SU-DHL-6 (cell line): ENCODE results near the gene ACACA.

Experiments
- H2AFZ ChIP-seq: fragments of 200-600 bp; sonication (generic); 2 replicates; pipeline ENCODE4 v1.6.1; 2014; ENCODE audit warnings: low read depth, mild to moderate bottlenecking, moderate library complexity, mixed read lengths, antibody characterized with exemption, low read length; ENCODE audit not compliant: severe bottlenecking
- H3F3A ChIP-seq: fragments of 200-600 bp; shearing (Covaris generic); 2 replicates; pipeline ENCODE4 v1.6.0; 2016; ENCODE audit warnings: antibody characterized with exemption, mild to moderate bottlenecking; ENCODE audit not compliant: insufficient read depth
- H3K27ac ChIP-seq: fragments of 200-600 bp; sonication (generic); 2 replicates; pipeline ENCODE4 v1.5.1; 2016; ENCODE audit warnings: low read depth, mild to moderate bottlenecking, low read length, moderate library complexity, mixed read lengths
- H3K27me3 ChIP-seq: fragments of 200-600 bp; sonication (generic), shearing (Covaris generic); 2 replicates; pipeline ENCODE4 v1.6.0; 2014; ENCODE audit warnings: mild to moderate bottlenecking, low read length
- H3K36me3 ChIP-seq: fragments of 200-600 bp; sonication (generic); 2 replicates; pipeline ENCODE4 v1.6.1; 2014; ENCODE audit warnings: mild to moderate bottlenecking, low read length, mixed read lengths
- H3K4me2 ChIP-seq: fragments of 300-600, 200-600 bp; shearing (Covaris generic), sonication (generic); 2 replicates; pipeline ENCODE4 v1.6.0; 2014; ENCODE audit warnings: low read length, low read depth, mild to moderate bottlenecking; ENCODE audit not compliant: poor library complexity, severe bottlenecking
- H3K4me3 ChIP-seq: fragments of 200-600 bp; sonication (generic); 2 replicates; pipeline ENCODE4 v1.5.1; 2014; ENCODE audit warnings: antibody characterized with exemption, low read length, mild to moderate bottlenecking, mixed read lengths; ENCODE audit not compliant: insufficient read depth, poor library complexity, severe bottlenecking
- H3K79me2 ChIP-seq: fragments of 200-600 bp; sonication (generic); 2 replicates; pipeline ENCODE4 v1.6.1; 2014; ENCODE audit warnings: mild to moderate bottlenecking, low read length, moderate library complexity; ENCODE audit not compliant: insufficient read depth
- H3K9ac ChIP-seq: fragments of 200-600 bp; sonication (generic); 2 replicates; pipeline ENCODE4 v1.7.0; 2014; ENCODE audit warnings: mild to moderate bottlenecking, low read length
- H3K9me2 ChIP-seq: fragments of 200-600 bp; sonication (generic); replicated peaks from 2 replicates; pipeline ENCODE4 v1.6.1; 2014; ENCODE audit warnings: low read length; ENCODE audit not compliant: insufficient read depth
- H3K9me3 ChIP-seq: fragments of 200-600 bp; sonication (generic); 2 replicates; pipeline ENCODE4 v1.6.1; 2014; ENCODE audit warnings: low read length, mixed read lengths; ENCODE audit not compliant: insufficient read depth
- H4K20me1 ChIP-seq: fragments of 200-600 bp; sonication (generic); 2 replicates; pipeline ENCODE4 v1.6.1; 2014; ENCODE audit warnings: low read depth, mild to moderate bottlenecking, antibody characterized with exemption, low read length, moderate library complexity, mixed read lengths
- CTCF ChIP-seq: fragments of 200-600 bp; sonication (generic); IDR thresholded peaks from one replicate; pipeline ENCODE4 v1.5.1; 2017; ENCODE audit warnings: antibody characterized with exemption, mild to moderate bottlenecking, low read length, moderate library complexity; ENCODE audit not compliant: insufficient read depth, poor library complexity, severe bottlenecking
- EZH2phosphoT487 ChIP-seq: fragments of 200-600 bp; sonication (generic), shearing (Covaris generic); conservative IDR thresholded peaks from 2 replicates; pipeline ENCODE4 v1.6.1; 2018; ENCODE audit warnings: mild to moderate bottlenecking, antibody characterized with exemption, low read length, moderate library complexity, mixed read lengths

Gene ACACA

GRCh38 chr17:37301288-37301687 lies 105.3 kb downstream of the ACACA start:
- H3K4me2 ChIP-seq: no peak overlapping the region

GRCh38 chr17:37300683-37301082 lies 106.0 kb downstream of the ACACA start:
- H3K79me2 ChIP-seq: peaks cover 20% of the 10 kb centered on the region
- no peak overlapping the region for H3K4me2 ChIP-seq
- H4K20me1 ChIP-seq: no peaks in the 10 kb centered on the region
- no peaks in the 10 kb centered on the region for H3K36me3 ChIP-seq
- H3K27ac ChIP-seq: no peak overlapping the region
- no peak for TF ChIP-seq EZH2phosphoT487
- no peak for TF ChIP-seq CTCF
- H3K9ac ChIP-seq: no peak overlapping the region
- no peaks in the 10 kb centered on the region for H3K27me3 ChIP-seq
- no peaks in the 10 kb centered on the region for H3K9me3 ChIP-seq
- 0 out of 2 replicates have a peak, but pooled peaks cover 7% of the 10 kb centered on the region for H3F3A ChIP-seq
- H2AFZ ChIP-seq: no peak overlapping the region
- no peak overlapping the region for H3K4me3 ChIP-seq
- no peaks in the 10 kb centered on the region for H3K9me2 ChIP-seq

More at GRCh38 chr17:37301288-37301687, 105.3 kb downstream of the ACACA start:
- no peaks in the 10 kb centered on the region for H3K36me3 ChIP-seq
- no peak overlapping the region for H3K4me3 ChIP-seq
- H2AFZ ChIP-seq: no peak overlapping the region
- no peaks in the 10 kb centered on the region for H3K27me3 ChIP-seq
- H3F3A ChIP-seq: 0 out of 2 replicates have a peak, but pooled peaks cover 7% of the 10 kb centered on the region
- H3K79me2 ChIP-seq: peaks cover 20% of the 10 kb centered on the region
- H3K9me2 ChIP-seq: no peaks in the 10 kb centered on the region
- no peaks in the 10 kb centered on the region for H4K20me1 ChIP-seq
- no peak for TF ChIP-seq EZH2phosphoT487
- TF ChIP-seq CTCF: no peak
- H3K9ac ChIP-seq: no peak overlapping the region
- no peak overlapping the region for H3K27ac ChIP-seq
- no peaks in the 10 kb centered on the region for H3K9me3 ChIP-seq

GRCh38 chr17:37299257-37299980 lies 107.2 kb downstream of the ACACA start:
- 0 out of 2 replicates have a peak, but pooled peaks cover 7% of the 10 kb centered on the region for H3F3A ChIP-seq
- no peaks in the 10 kb centered on the region for H3K36me3 ChIP-seq
- no peaks in the 10 kb centered on the region for H3K27me3 ChIP-seq
- no peaks in the 10 kb centered on the region for H4K20me1 ChIP-seq
- no peaks in the 10 kb centered on the region for H3K9me2 ChIP-seq
- H3K27ac ChIP-seq: no peak overlapping the region
- H3K4me2 ChIP-seq: no peak overlapping the region
- H2AFZ ChIP-seq: no peak overlapping the region
- no peak overlapping the region for H3K9ac ChIP-seq
- H3K4me3 ChIP-seq: no peak overlapping the region
- TF ChIP-seq CTCF: no peak
- TF ChIP-seq EZH2phosphoT487: no peak
- H3K9me3 ChIP-seq: no peaks in the 10 kb centered on the region
- H3K79me2 ChIP-seq: peaks cover 29% of the 10 kb centered on the region
